ENCODE measurements around the gene P2RY2.

DNA sequence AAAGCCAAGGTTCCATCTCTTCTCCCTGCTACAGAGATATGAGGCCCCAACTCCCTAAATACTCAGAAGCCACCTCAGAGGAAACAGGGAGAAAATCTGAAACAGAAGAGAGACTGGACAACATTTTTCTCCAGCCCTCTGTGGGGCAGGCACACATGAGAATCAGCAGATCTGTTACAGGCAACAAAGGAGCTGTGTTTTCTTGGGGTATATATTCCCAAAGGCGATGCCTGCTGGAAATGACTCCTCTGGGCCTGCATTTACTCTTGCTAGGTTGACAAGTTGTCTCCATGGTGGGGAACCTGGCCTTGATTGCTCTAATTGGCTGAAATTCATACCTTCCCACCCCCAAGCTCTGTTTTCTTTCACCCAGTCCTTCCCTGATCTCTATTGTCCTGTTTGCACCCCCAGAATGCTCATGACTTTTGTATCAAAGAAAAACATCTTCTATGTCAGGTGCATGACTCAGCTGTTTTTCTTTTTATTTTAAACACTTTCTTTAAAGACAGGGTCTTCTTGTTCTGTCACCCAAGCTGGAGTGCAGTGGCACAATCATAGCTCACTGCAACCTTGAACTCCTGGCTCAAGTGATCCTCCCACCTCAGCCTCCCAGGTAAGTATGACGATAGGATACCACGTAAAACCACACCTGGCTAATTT is 30.6 kb downstream of the P2RY2 start:
- TF ChIP-seq, protein P1, sequence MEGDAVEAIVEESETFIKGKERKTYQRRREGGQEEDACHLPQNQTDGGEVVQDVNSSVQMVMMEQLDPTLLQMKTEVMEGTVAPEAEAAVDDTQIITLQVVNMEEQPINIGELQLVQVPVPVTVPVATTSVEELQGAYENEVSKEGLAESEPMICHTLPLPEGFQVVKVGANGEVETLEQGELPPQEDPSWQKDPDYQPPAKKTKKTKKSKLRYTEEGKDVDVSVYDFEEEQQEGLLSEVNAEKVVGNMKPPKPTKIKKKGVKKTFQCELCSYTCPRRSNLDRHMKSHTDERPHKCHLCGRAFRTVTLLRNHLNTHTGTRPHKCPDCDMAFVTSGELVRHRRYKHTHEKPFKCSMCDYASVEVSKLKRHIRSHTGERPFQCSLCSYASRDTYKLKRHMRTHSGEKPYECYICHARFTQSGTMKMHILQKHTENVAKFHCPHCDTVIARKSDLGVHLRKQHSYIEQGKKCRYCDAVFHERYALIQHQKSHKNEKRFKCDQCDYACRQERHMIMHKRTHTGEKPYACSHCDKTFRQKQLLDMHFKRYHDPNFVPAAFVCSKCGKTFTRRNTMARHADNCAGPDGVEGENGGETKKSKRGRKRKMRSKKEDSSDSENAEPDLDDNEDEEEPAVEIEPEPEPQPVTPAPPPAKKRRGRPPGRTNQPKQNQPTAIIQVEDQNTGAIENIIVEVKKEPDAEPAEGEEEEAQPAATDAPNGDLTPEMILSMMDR (IDR thresholded peaks at IDR 0.05) = no peak
- no peak for TF ChIP-seq EP300 (IDR thresholded peaks at IDR 0.05)
- no peak for TF ChIP-seq POLR2A (IDR thresholded peaks at IDR 0.05)

All from tibial nerve (tissue), 4 donors.